Myocyte (in vitro differentiated cells): ENCODE results near the gene RPS6KA2. TPM values are rescaled to one million over a fixed set of nuclear protein-coding genes. Genes with fewer than 3 reads are reported as not detected.

Experiments used
- DNase-seq: peaks from one replicate; pipeline ENCODE4 v3.0.0-alpha.2; 2012; ENCODE audit warnings: low read depth
- total RNA-seq: library from RNA; depleted of rRNA; stranded (reverse); fragments of >200 nt; gene quantifications from 2 replicates; pipeline ENCODE4 v1.2.3, GENCODE V29; 2014

Gene RPS6KA2
- total RNA-seq, 1 donor from 2014 or later: 14.9 TPM

GRCh38 chr6:166454692-166455515 lies 172.1 kb downstream of the RPS6KA2 start:
- DNase-seq: no peak

- no peak for DNase-seq
Measured at GRCh38 chr6:166453651-166454050, 173.4 kb downstream of the RPS6KA2 start.

DNA sequence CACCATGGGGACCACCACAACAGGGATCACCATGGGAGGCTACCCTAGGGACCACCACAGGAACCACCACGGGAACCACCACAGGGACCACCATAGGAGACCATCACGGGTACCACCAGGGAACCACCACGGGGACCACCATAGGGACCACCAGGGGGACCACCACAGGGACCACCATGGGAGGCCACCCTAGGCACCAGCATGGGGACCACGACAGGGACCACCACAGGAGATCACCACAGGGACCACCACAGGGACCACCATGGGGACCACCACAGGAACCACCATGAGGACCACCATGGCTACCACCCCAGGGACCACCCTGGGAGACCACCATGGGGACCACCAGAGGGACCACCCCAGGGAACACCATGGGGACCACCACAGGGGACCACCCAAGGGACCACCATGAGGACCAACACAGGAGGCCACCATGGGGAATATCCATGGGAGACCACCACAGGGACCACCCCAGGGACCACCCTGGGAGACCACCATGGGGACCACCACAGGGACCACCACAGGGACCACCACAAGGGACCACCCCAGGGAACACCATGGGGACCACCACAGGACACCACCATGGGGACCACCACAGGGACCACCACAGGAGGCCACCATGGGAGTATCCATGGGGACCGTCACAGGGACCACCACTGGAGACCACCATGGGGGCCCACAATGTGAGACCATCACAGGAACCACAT lies 176.7 kb downstream of the RPS6KA2 start:
- DNase-seq: no peak

DNA sequence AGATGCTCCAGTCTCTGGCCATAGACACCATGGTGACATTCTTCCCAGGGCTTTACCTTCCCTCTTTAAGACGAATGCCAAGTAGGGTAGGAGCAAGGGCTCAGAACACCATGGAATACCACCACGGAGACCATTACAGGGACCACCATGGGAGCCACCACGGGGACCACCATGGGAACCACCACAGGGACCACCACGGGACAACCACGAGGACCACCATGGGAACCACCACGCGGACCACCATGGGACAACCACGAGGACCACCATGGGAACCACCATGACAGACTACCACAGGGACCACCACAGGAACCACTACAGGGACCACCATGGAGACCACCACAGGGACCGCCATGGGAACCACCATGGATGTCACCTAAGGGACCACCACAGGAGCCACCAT lies 177.4 kb downstream of the RPS6KA2 start:
- DNase-seq: no peak

- DNase-seq: peak; percentile 34
Measured at GRCh38 chr6:166449036-166449435, 178.0 kb downstream of the RPS6KA2 start.

GRCh38 chr6:166448432-166448831 lies 178.6 kb downstream of the RPS6KA2 start:
- no peak for DNase-seq

DNA sequence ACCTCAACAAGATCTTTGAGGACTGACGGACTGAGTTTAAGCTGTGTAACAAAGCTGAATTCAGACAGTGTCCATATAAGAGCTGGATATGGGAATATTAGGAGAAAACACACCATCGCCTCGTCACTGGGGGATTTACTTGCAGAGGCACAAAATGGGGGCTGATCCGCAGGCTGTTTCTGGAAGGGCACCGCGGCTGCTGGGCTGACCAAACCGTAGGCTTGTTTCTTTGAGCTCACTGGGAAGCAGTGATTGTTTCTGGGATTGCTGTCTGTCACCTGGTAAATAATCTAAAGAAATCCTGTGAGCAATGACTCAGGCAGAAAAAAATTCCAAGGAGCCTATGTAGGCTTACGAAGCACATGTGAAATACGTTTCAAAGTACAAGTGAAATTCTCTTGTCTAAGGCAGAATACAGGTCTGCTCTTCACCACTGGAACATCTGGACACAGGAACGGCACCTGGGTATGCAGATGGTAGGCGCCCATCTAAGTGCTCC lies 180.4 kb downstream of the RPS6KA2 start:
- no peak for DNase-seq

GRCh38 chr6:166446146-166446545 lies 180.9 kb downstream of the RPS6KA2 start:
- no peak for DNase-seq

- no peak for DNase-seq
Measured at GRCh38 chr6:166444446-166444845, 182.6 kb downstream of the RPS6KA2 start.

GRCh38 chr6:166443166-166443565 lies 183.9 kb downstream of the RPS6KA2 start:
- no peak for DNase-seq

- no peak for DNase-seq
Measured at GRCh38 chr6:166442131-166442685, 184.8 kb downstream of the RPS6KA2 start.

DNA sequence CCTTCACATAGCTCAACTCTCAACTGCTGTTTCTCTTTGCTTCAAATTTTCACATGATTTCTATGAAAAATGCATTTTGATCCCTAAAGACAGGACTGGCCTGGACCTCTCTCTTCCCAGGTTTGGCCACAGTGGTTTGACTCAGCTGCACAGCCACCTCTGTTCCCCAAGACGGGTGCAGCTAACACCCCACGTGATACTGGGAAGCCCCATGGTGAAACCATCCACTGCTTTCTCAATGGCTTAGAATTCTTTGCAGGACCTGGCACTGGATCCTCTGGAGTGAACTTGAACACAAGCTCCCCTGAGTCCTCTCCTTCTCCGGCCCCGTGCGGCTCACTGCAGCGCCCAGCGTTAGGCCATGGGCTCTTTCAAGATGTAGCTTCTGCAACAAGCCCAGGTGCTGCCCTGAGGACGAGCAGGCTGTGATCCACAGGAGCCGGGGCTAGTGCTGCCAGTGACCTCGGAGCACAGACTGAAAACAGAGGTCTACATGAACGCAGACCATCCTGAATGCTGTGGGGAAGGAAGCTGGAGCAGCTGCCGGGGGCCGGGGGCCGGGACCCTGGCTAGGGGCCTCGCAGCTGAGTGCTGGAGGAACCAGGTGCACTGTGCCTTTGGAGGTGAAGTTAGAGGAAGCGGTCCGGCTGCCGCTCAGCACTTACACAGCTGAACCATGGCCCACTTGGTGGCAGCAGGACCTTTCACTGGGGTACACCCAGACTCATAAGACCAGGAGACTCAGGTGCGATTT lies 185.5 kb downstream of the RPS6KA2 start:
- DNase-seq: no peak

GRCh38 chr6:166440729-166441128 lies 186.3 kb downstream of the RPS6KA2 start:
- no peak for DNase-seq

DNA sequence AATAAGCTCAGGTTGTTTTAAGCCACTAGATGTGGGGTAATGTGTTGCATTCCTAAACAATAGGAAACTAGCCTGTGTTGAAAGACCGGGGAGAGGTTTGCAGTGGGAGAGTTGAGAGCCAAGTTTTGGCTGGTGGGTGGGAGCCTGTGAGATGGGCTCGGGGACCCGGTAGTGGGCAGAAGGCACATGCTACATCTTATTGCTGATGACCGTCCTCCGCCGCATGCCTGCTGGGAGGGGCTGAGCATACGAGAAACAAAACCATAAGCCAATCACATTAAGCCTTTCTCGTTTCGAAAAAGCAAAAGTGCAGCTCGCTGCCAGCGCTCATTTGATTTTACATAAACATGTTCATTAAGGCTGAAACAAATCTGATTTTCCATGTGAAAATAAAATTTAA lies 186.9 kb downstream of the RPS6KA2 start:
- DNase-seq: no peak

DNA sequence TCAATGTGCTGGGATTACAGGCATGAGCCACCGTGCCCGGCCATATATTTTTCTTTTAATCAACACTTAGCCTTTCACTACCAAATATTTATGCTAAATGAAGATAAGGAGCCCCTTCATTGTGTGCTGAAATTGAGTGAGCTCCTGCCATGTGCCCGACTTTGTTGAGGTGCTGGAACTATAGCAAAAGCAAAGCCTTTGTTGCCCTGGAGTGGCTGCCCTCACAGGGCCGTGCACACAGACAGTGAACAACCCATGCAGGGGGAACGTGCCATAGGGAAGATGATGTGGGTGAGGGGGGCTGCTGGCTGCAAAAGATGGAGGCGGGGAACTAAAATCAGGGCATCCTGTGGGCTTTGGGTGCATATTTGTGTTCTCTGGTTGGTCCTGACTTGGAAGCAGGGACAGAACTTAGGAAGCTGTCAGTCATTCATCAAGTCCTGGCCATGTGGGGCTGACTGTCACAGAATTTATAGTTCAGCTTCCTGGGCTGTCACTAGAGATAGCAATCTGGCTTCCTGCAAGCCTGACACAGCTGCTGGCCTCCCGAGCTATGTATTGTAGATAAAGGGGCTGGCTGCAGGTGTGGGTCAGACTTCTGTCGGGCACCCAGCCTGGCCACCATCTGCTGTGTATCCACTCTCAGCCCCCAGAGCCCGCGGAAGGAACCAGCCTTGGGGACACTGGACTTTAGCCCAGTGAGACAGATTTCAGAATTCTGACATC lies 187.5 kb downstream of the RPS6KA2 start:
- DNase-seq: no peak

- DNase-seq: no peak
Measured at GRCh38 chr6:166438211-166438861, 188.7 kb downstream of the RPS6KA2 start.

DNA sequence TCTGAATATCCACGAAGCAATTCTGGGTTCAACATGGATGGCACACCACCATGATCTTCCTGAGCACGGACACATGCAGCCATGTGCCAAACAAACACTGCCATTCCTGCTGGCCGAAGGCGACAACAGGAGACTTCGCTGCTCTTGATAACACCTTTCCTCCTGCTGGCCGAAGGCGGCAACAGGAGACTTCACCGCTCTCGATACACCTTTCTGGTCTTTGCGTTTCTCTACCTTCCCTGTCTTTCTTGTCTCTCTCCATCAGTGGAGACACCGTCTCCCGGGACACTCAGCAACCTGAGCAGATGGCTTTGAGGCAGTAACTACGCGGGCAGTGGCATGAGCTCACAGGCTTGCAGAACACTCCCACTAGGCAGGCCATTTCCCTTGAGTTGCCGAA lies 189.4 kb downstream of the RPS6KA2 start:
- DNase-seq: no peak

- DNase-seq: no peak
Measured at GRCh38 chr6:166436195-166437139, 190.6 kb downstream of the RPS6KA2 start.

DNA sequence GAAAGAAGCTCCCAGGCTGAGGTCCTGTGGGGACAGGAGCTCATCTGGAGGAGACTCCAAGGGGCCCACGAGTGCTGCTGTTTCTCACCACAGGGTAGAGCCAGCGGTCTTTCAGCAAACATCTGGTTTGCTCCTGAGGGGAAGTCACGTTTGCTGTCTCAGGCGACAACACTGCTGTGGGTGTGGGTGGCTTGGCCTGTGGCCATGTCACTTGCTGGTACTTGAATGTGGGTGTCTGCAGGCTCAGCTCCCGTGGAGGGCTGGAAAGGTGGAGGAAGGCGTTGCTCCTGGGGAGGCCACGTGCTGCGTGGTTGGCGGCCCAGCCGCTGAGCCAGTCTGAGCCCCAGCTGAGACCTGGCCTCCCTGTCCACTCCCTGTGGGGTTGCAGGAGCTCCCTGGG lies 191.5 kb downstream of the RPS6KA2 start:
- DNase-seq: no peak
